HG02642 (cell line): ENCODE measurements around the gene POLG2.
"Not testable (repeated sequence)": the region's sequence is repeated elsewhere in the genome, so short reads cannot be mapped to it uniquely, and the experiment has no call there.

Experiments used
- ATAC-seq: cut with Tn5 transposase; IDR thresholded peaks from one replicate; pipeline ENCODE4 v1.9.1; 2021; ENCODE audit warnings: mild to moderate bottlenecking; ENCODE audit not compliant: unreplicated experiment, poor library complexity

POLG2 gene

GRCh38 chr17:64443086-64443760 lies 53.6 kb downstream of the POLG2 start:
- ATAC-seq: no peak

DNA sequence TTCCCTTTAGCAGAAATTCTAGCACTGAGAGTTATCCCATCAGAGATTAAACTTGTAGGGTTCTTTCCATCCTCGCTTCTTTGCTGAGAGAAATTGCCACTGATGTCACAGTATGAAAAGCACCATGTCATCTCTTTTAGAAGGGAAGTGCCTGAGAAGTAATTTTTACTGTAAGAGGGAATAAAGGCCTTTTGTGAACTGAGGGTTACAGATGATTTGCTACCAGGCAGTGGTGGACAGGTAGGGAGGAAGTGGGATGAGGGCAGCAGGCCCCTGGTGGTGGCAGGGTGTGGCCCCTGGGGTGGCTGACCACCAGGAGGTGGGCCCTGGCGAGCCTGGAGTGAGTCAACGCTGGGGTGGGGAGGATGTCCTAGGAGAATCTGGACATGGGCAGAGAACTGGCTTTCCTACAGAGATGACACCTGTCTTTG lies 54.3 kb downstream of the POLG2 start:
- no peak for ATAC-seq

DNA sequence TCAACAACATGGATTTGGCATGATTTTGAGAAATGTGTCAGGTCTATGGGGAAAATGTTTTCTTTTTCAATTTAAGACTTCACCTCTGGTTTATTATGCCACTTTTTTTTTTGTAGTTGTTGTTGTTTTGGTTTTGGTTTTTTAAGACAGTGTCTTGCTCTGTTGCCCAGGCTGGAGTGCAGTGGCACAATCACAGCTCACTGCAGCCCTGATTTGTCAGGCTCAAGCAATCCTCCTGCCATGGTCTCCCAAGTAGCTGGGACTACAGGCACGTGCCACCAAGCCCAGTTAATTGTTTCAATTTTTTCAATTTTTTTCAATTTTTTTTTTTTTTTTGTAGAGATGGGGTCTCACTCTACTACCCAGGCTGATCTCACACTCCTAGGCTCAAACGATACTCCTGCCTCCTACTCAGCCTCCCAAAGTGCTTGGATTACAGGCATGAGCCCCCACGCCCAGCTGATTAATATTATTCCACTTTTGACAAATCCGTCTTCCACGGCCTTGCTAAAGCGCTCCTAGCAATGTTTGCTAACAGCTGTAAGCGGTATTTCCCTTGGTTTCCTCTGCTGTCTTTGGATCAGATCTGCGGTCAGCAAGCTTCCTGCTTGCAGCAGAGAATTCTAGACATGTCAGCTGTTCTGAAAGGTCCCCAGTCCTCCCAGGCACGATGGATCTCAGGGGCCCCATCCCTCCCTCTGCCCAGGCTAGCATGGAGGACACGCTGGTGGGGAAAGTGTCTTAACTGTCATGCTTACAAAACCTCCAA lies 54.9 kb downstream of the POLG2 start:
- no peak for ATAC-seq

GRCh38 chr17:64439956-64440355 lies 56.9 kb downstream of the POLG2 start:
- no peak for ATAC-seq

DNA sequence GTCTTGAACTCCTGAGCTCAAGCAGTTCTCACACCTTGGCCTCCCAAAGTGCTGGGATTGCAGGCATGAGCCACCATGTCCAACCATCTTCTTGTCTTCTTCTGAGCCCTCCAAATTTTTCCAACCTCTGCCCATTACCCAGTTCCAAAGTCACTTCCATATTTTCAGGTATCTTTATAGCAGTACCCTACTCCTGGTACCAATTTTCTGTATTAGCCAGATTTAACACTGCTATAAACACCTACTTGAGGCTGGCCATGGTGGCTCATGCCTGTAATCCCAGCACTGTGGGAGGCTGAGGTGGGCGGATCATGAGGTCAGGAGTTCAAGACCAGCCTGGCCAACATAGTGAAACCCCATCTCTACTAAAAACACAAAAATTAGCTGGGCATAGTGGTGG lies 57.3 kb downstream of the POLG2 start:
- ATAC-seq: not testable (repeated sequence)

DNA sequence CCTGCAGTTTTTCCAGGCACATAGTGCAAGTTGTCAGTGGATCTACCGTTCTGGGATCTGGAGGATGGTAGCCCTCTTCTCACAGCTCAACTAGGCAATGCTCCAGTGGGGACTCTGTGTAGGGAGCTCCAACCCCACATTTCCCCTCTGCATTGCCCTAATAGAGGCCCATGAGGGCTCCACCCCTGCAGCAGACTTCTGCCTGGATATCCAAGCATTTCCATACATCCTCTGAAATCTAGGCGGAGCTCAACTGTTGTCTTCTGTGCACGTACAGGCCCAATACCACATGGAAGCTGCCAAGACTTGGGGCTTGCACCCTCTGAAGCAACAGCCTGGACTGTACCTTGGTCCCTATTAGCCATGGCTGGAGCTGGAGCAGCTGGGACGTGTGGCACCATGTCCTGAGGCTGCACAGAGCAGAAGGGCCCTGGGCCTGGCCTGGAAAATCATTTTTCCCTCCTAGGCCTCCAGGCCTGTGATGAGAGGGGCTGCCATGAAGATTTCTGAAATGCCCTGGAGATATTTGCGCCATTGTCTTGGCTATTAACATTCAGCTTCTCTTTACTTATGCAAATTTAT lies 58.8 kb downstream of the POLG2 start:
- ATAC-seq: no peak

DNA sequence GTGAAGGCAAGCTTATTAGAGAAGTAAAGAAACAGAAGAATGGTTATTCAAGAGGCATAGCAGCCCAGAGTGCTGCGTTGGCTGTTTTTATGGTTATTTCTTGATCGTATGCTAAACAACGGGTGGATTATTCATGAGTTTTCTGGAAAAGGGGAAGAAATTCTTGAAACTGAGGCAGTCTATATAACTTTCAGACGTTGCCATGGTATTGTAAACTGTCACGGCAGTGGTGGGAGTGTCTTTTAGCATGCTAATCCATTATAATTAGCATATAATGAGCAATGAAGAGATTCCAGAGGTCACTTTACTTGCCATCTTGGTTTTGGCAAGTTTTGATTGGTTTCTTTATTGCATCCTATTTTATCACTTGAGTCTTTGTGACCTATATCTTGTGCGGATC lies 65.3 kb downstream of the POLG2 start:
- ATAC-seq: no peak

- ATAC-seq: not testable (repeated sequence)
These were observed 66.8 kb downstream of the POLG2 start for GRCh38 chr17:64430036-64430435.

- no peak for ATAC-seq
These were observed 68.4 kb downstream of the POLG2 start for GRCh38 chr17:64428406-64428805.
